Kidney epithelial cell (primary cell): ENCODE results near the gene GALNS. TPM values are rescaled to one million over a fixed set of nuclear protein-coding genes. Genes with fewer than 3 reads are reported as not detected.

Experiments used
- DNase-seq: peaks from one replicate; pipeline ENCODE4 v3.0.0-alpha.2; 2010; ENCODE audit warnings: low read depth
- H3K27me3 ChIP-seq: 2 replicates; pipeline ENCODE4 v1.6.0; 2011; ENCODE audit warnings: low read length; ENCODE audit not compliant: control insufficient read depth, insufficient read depth
- H3K36me3 ChIP-seq: 2 replicates; pipeline ENCODE4 v1.5.1; 2011; ENCODE audit warnings: low read length; ENCODE audit not compliant: control insufficient read depth, insufficient read depth
- H3K4me3 ChIP-seq: 2 replicates; pipeline ENCODE4 v1.5.1; 2011; ENCODE audit warnings: low read depth, mild to moderate bottlenecking, control low read depth, low read length
- CTCF ChIP-seq: IDR thresholded peaks from 2 replicates; pipeline ENCODE4 v1.5.1; 2011; ENCODE audit warnings: mild to moderate bottlenecking, moderate library complexity, low read length, control low read depth, inconsistent platforms; ENCODE audit not compliant: insufficient read depth, poor library complexity, severe bottlenecking
- total RNA-seq: library from RNA; depleted of rRNA; stranded (reverse); fragments of >200 nt; gene quantifications from 2 replicates; pipeline ENCODE4 v1.2.3, GENCODE V29; 2015

Gene GALNS
- total RNA-seq, 1 donor from 2014 or later = 23.6 TPM

GRCh38 chr16:88868974-88869672 is 12.4 kb upstream of the GALNS start:
- Histone ChIP-seq H3K36me3 (no peaks in the 10 kb centered on the region), H3K27me3 (peaks cover 59% of the 10 kb centered on the region), H3K4me3 (no peak overlapping the region)
- no peak for DNase-seq
- no peak for TF ChIP-seq CTCF

- TF ChIP-seq CTCF = no peak
- H3K36me3 ChIP-seq = no peaks in the 10 kb centered on the region
- no peak for DNase-seq
- H3K27me3 ChIP-seq = peaks cover 59% of the 10 kb centered on the region
- no peak overlapping the region for H3K4me3 ChIP-seq
Measured at GRCh38 chr16:88867581-88868246, 11.0 kb upstream of the GALNS start.

- Histone ChIP-seq H3K4me3 (no peak within 1 kb of the TSS), H3K27me3 (peaks cover 49% of the 10 kb centered on the region), H3K36me3 (peaks cover 2% of the 10 kb centered on the region)
- TF ChIP-seq CTCF = no peak
- no peak for DNase-seq
Measured at GRCh38 chr16:88866151-88866920, 9.6 kb upstream of the GALNS start, which contains the start of gene PABPN1L. Gene PABPN1L (minus strand): TSS chr16:88866660. CDS start chr16:88866606, 54 bp downstream.

GRCh38 chr16:88865742-88866141 is 9.0 kb upstream of the GALNS start:
- H3K4me3 ChIP-seq = no peak overlapping the region
- peaks cover 3% of the 10 kb centered on the region for H3K36me3 ChIP-seq
- TF ChIP-seq CTCF = no peak
- H3K27me3 ChIP-seq = peaks cover 44% of the 10 kb centered on the region
- DNase-seq = no peak

DNA sequence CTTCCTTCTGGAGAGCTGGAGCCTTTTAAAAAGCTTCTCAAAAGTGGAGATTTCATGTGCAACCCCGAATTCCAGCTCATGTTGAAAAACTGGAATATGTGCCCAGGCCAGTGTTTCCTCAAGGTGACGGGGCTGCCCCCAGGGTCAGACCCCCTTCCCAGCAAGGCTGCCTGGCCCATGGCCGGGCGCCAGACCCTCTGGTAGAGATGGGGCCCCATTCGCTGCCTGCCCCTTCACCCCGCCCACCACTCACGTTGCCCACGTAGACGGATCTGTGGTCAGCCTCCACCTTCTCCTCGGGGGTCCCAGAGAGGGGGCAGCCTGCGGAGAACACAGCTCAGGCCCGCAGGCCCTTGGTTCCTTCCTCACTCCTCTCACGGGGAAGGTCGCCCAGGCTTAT is 8.6 kb upstream of the GALNS start:
- Histone ChIP-seq H3K36me3 (peaks cover 3% of the 10 kb centered on the region), H3K27me3 (peaks cover 40% of the 10 kb centered on the region)
- no peak for TF ChIP-seq CTCF

More for the DNA sequence above, 8.6 kb upstream of the GALNS start:
- DNase-seq = no peak
- H3K4me3 ChIP-seq = no peak overlapping the region
